Measurements from ENCODE around the gene OVOL1.
"Not testable (repeated sequence)": the region's sequence is repeated elsewhere in the genome, so short reads cannot be mapped to it uniquely, and the experiment has no call there.

OVOL1 gene

GRCh38 chr11:65744026-65744698 is 42.7 kb upstream of the OVOL1 start:
- Histone ChIP-seq H3K27ac (no peak overlapping the region), H3K4me3 (ENCODE audit: low read depth, low read length) (no peak overlapping the region), H3K27me3 (ENCODE audit: insufficient read depth, low read depth, severe bottlenecking) (no peaks in the 10 kb centered on the region), H3K9me3 (ENCODE audit: severe bottlenecking) (no peaks in the 10 kb centered on the region), H3K36me3 (no peaks in the 10 kb centered on the region)
- DNase-seq = peak; percentile 78
- TF ChIP-seq CTCF (IDR thresholded peaks at IDR 0.05; ENCODE audit: low read depth, low read length) = peak; percentile 68

- Histone ChIP-seq H3K4me3 (ENCODE audit: low read depth, low read length) (no peak overlapping the region), H3K27me3 (ENCODE audit: insufficient read depth, low read depth, severe bottlenecking) (no peaks in the 10 kb centered on the region), H3K27ac (no peak overlapping the region), H3K36me3 (no peaks in the 10 kb centered on the region), H3K9me3 (ENCODE audit: severe bottlenecking) (no peaks in the 10 kb centered on the region)
- no peak for DNase-seq
- no peak for TF ChIP-seq CTCF (IDR thresholded peaks at IDR 0.05; ENCODE audit: low read depth, low read length)
Measured at GRCh38 chr11:65744699-65745042, 42.2 kb upstream of the OVOL1 start.

- H3K4me3 ChIP-seq (ENCODE audit: low read depth, low read length) = no peak overlapping the region
- H3K36me3 ChIP-seq = no peaks in the 10 kb centered on the region
- no peak for DNase-seq
- no peak overlapping the region for H3K27ac ChIP-seq
- no peak for TF ChIP-seq CTCF (IDR thresholded peaks at IDR 0.05; ENCODE audit: low read depth, low read length)
- H3K9me3 ChIP-seq (ENCODE audit: severe bottlenecking) = no peaks in the 10 kb centered on the region
- H3K27me3 ChIP-seq (ENCODE audit: insufficient read depth, low read depth, severe bottlenecking) = no peaks in the 10 kb centered on the region
Measured at GRCh38 chr11:65745049-65745448, 41.8 kb upstream of the OVOL1 start.

- H3K27me3 ChIP-seq (ENCODE audit: insufficient read depth, low read depth, severe bottlenecking); H3K4me3 ChIP-seq (ENCODE audit: low read depth, low read length); H3K36me3 ChIP-seq; H3K9me3 ChIP-seq (ENCODE audit: severe bottlenecking): not testable (repeated sequence)
- DNase-seq = peak; percentile 55
- H3K27ac ChIP-seq = peak overlapping the region; percentile 75
Measured at GRCh38 chr11:65762169-65762568, 24.7 kb upstream of the OVOL1 start.

GRCh38 chr11:65762816-65763215 is 24.0 kb upstream of the OVOL1 start:
- H3K36me3 ChIP-seq; DNase-seq; H3K27me3 ChIP-seq (ENCODE audit: insufficient read depth, low read depth, severe bottlenecking); H3K27ac ChIP-seq; H3K4me3 ChIP-seq (ENCODE audit: low read depth, low read length); H3K9me3 ChIP-seq (ENCODE audit: severe bottlenecking): not testable (repeated sequence)

- Histone ChIP-seq H3K4me3 (ENCODE audit: low read depth, low read length) (no peak overlapping the region), H3K9me3 (ENCODE audit: severe bottlenecking) (peaks cover 7% of the 10 kb centered on the region), H3K27ac (no peak overlapping the region), H3K36me3 (no peaks in the 10 kb centered on the region), H3K27me3 (ENCODE audit: insufficient read depth, low read depth, severe bottlenecking) (no peaks in the 10 kb centered on the region)
- no peak for DNase-seq
- TF ChIP-seq CTCF (IDR thresholded peaks at IDR 0.05; ENCODE audit: low read depth, low read length) = no peak
Measured at GRCh38 chr11:65764434-65764833, 22.4 kb upstream of the OVOL1 start.

- H3K27ac ChIP-seq = no peak overlapping the region
- TF ChIP-seq CTCF (IDR thresholded peaks at IDR 0.05; ENCODE audit: low read depth, low read length) = no peak
- DNase-seq = no peak
Measured at GRCh38 chr11:65766535-65766934, 20.3 kb upstream of the OVOL1 start.

More at GRCh38 chr11:65766535-65766934, 20.3 kb upstream of the OVOL1 start:
- H3K9me3 ChIP-seq (ENCODE audit: severe bottlenecking) = peaks cover 7% of the 10 kb centered on the region
- H3K4me3 ChIP-seq (ENCODE audit: low read depth, low read length) = no peak overlapping the region
- H3K36me3 ChIP-seq = no peaks in the 10 kb centered on the region
- H3K27me3 ChIP-seq (ENCODE audit: insufficient read depth, low read depth, severe bottlenecking) = no peaks in the 10 kb centered on the region

Data from WERI-Rb-1 (cell line).